Upper lobe of left lung (tissue), 6 donors: ENCODE results near the gene POLR3H. TPM values are rescaled to one million over a fixed set of nuclear protein-coding genes. Genes with fewer than 3 reads are reported as not detected.

Experiments
- ATAC-seq, 2 donors: fragments of 200-7000 bp; cut with Tn5 transposase; one replicate each; pipeline ENCODE4 v1.9.1; 2022; ENCODE audit warnings: mild to moderate bottlenecking in 2 of 2, moderate library complexity in 2 of 2; ENCODE audit not compliant: low FRiP score in 2 of 2
- DNase-seq, 2 donors: peaks; one replicate each; pipeline ENCODE4 v3.0.0-alpha.2; 2019 to 2020
- H3K27ac ChIP-seq, 4 donors: fragments of 200-600 bp; sonication (generic); one replicate each; pipeline ENCODE4 v1.5.1; 2016 to 2019
- H3K27me3 ChIP-seq, 4 donors: fragments of 200-600 bp; sonication (generic); one replicate each; pipeline ENCODE4 v1.5.1; 2017 to 2019
- H3K36me3 ChIP-seq, 4 donors: fragments of 200-600 bp; sonication (generic); one replicate each; pipeline ENCODE4 v1.5.1; 2016 to 2019
- H3K4me1 ChIP-seq, 4 donors: fragments of 200-600 bp; sonication (generic); one replicate each; pipeline ENCODE4 v1.5.1; 2018 to 2019
- H3K4me3 ChIP-seq, 4 donors: fragments of 200-600 bp; sonication (generic); one replicate each; pipeline ENCODE4 v1.5.1; 2017 to 2019; ENCODE audit warnings: mild to moderate bottlenecking in 2 of 4, moderate library complexity in 1 of 4
- H3K9me3 ChIP-seq, 4 donors: fragments of 200-600 bp; sonication (generic); one replicate each; pipeline ENCODE4 v1.5.1; 2018 to 2019
- CTCF ChIP-seq, 6 experiments: fragments of 450-650 bp in 4 of 6; fragments of 200-600 bp in 2 of 6; sonication (generic) in 2 of 6; IDR thresholded peaks; one replicate each; pipeline ENCODE4 v1.5.1; 2016 to 2019; ENCODE audit warnings: antibody characterized with exemption in 6 of 6
- EP300 ChIP-seq, 4 donors: sonication (generic); formaldehyde crosslinking; IDR thresholded peaks; one replicate each; pipeline ENCODE4 v1.5.1; 2017; ENCODE audit warnings: antibody characterized with exemption in 4 of 4, control low read depth in 2 of 4
- POLR2A ChIP-seq, 4 donors: fragments of 450-650 bp; IDR thresholded peaks; one replicate each; pipeline ENCODE4 v1.5.1; 2016 to 2017; ENCODE audit warnings: antibody characterized with exemption in 4 of 4, mild to moderate bottlenecking in 2 of 4
- POLR2AphosphoS5 ChIP-seq, 2 donors: sonication (generic); formaldehyde crosslinking; IDR thresholded peaks; one replicate each; pipeline ENCODE4 v1.5.1; 2017; ENCODE audit warnings: antibody characterized with exemption in 2 of 2
- WGBS, 2 donors: methylation state at CpG; one replicate each; pipeline ENCODE4 v1.1.5; 2017 to 2018; 5-methylcytosine and 5-hydroxymethylcytosine counted together
- total RNA-seq, 6 donors: library from RNA; depleted of rRNA in 4 of 6; stranded (reverse); fragments of >200 nt in 4 of 6; gene quantifications; one replicate each; pipeline versions ENCODE4 v1.1.0 to v1.2.1, GENCODE V29; 2016 to 2021
- donor health status: DM: no; HTN: no; CAD: no; lungs with moderate emphysema.
- donor health status: DM: no; HTN: yes; CAD: no; lungs with severe emphysema.

The POLR3H gene
- total RNA-seq, 6 donors from 2014 or later, result 35.6 to 73.5 (median 53.0) TPM

GRCh38 chr22:41511521-41511968 is 32.7 kb downstream of the POLR3H start:
- Histone ChIP-seq H3K36me3 (peaks cover 11 to 90% (median 73%) of the 10 kb centered on the region in 4 donors), H3K4me1 (no peaks in the 10 kb centered on the region), H3K9me3 (no peaks in the 10 kb centered on the region), H3K4me3 (no peak overlapping the region), H3K27me3 (no peaks in the 10 kb centered on the region), H3K27ac (no peak overlapping the region)
- no peak for DNase-seq
- ATAC-seq, result no peak
- TF ChIP-seq POLR2A (IDR thresholded peaks at IDR 0.05) (no peak), EP300 (IDR thresholded peaks at IDR 0.05) (no peak), POLR2AphosphoS5 (IDR thresholded peaks at IDR 0.05) (no peak), CTCF (IDR thresholded peaks at IDR 0.05) (no peak)
- WGBS, 2 donors, result 64 to 88% methylated on average over 1 to 2 of the region's 2 CpGs

DNA sequence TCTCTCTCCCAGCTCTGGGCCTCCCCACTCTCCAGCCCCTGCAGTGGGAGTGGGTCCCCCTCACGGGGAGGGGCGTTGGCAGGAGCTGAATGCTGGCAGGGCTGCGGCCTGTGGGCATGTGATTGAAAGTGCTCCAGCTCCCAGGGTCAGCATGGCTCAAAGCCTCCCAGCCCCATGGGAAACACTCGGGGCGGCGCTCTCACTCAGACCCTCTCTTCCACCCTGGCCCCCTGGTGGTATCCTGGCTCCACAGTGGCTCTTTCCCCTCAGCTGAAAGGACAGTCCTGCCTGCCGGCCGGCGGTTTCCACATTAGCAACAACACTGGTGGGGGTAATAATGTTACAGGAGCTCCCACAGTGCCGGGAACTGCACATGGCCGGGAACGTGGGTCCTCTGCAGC is 35.5 kb downstream of the POLR3H start:
- no peak for TF ChIP-seq POLR2A (IDR thresholded peaks at IDR 0.05)
- Histone ChIP-seq H3K4me1 (no peaks in the 10 kb centered on the region), H3K36me3 (peaks cover 12 to 77% (median 59%) of the 10 kb centered on the region in 4 donors), H3K4me3 (no peak overlapping the region), H3K9me3 (no peaks in the 10 kb centered on the region), H3K27me3 (no peaks in the 10 kb centered on the region), H3K27ac (no peak overlapping the region)
- DNase-seq (peak in 1 of 2 donors; percentile 55), ATAC-seq (no peak)
- WGBS, 2 donors, result 75 to 84% methylated on average over 6 to 12 of the region's 12 CpGs

GRCh38 chr22:41507330-41508063 is 36.8 kb downstream of the POLR3H start:
- H3K27me3 ChIP-seq, result no peaks in the 10 kb centered on the region
- ATAC-seq, result no peak
- WGBS, 2 donors, result 83 to 94% methylated on average over 5 to 23 of the region's 23 CpGs
- H3K36me3 ChIP-seq, result peaks cover 17 to 74% (median 56%) of the 10 kb centered on the region in 4 donors
- no peak overlapping the region for H3K4me3 ChIP-seq
- no peak for TF ChIP-seq POLR2A (IDR thresholded peaks at IDR 0.05)
- no peak for TF ChIP-seq POLR2AphosphoS5 (IDR thresholded peaks at IDR 0.05)
- no peak for TF ChIP-seq CTCF (IDR thresholded peaks at IDR 0.05)
- TF ChIP-seq EP300 (IDR thresholded peaks at IDR 0.05), result no peak
- H3K9me3 ChIP-seq, result no peaks in the 10 kb centered on the region
- DNase-seq, result peak in 1 of 2 donors; percentile 67
- no peaks in the 10 kb centered on the region for H3K4me1 ChIP-seq
- H3K27ac ChIP-seq, result no peak overlapping the region

DNA sequence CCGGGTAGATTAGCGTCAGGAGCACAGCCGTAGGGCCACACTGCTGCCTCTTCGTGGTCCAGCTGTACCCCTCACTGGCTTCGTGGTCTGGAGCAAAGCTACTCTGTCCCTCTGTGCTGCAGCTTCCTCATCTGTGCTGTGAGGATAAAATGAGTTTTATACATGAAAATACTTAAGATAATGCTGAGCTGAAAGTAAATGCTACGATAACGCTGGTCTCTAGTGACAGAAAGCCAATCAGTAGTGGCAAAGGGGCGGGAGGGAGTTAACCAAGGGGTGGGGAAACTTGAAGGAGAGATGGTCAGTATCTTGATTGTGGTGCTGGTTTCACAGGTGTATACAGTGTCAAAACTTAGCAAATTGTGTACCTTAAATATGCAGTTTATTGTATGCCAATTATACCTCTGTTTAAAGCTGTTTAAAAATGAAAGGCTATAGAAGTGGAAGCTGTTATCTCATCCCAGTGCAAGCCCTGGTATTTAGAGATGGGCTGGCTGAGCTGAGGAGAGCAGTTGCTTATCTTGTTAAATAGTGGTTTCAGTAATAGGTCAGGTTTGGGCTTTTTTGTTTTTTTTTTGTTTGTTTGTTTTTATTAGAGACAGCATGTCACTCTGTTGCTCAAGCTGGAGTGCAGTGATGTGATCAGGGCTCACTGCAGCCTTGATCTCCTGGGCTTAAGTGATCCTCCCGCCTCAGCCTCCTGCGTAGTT is 38.6 kb downstream of the POLR3H start:
- H3K36me3 ChIP-seq, result peaks cover 15 to 75% (median 57%) of the 10 kb centered on the region in 4 donors
- H3K9me3 ChIP-seq, result no peaks in the 10 kb centered on the region
- no peak overlapping the region for H3K27ac ChIP-seq
- DNase-seq (no peak), ATAC-seq (no peak)
- no peak overlapping the region for H3K4me3 ChIP-seq
- 94 to 96% methylated on average over 10 of the region's 10 CpGs for WGBS, 2 donors
- H3K27me3 ChIP-seq, result no peaks in the 10 kb centered on the region
- TF ChIP-seq CTCF (IDR thresholded peaks at IDR 0.05) (no peak), POLR2AphosphoS5 (IDR thresholded peaks at IDR 0.05) (no peak), POLR2A (IDR thresholded peaks at IDR 0.05) (no peak)
- H3K4me1 ChIP-seq, result no peaks in the 10 kb centered on the region

- no peak for DNase-seq
- 75 to 86% methylated on average over 4 of the region's 4 CpGs for WGBS, 2 donors
- Histone ChIP-seq H3K9me3 (no peaks in the 10 kb centered on the region), H3K4me3 (no peak overlapping the region), H3K36me3 (peaks cover 15 to 75% (median 60%) of the 10 kb centered on the region in 4 donors), H3K27ac (no peak overlapping the region), H3K27me3 (no peaks in the 10 kb centered on the region), H3K4me1 (no peaks in the 10 kb centered on the region)
- TF ChIP-seq POLR2A (IDR thresholded peaks at IDR 0.05) (no peak), EP300 (IDR thresholded peaks at IDR 0.05) (no peak), CTCF (IDR thresholded peaks at IDR 0.05) (no peak), POLR2AphosphoS5 (IDR thresholded peaks at IDR 0.05) (no peak)
- ATAC-seq, result no peak
These were observed 39.5 kb downstream of the POLR3H start for GRCh38 chr22:41504816-41505215.
